DND-41 (cell line): ENCODE results near the gene DYDC1.

ENCODE experiments used
- ATAC-seq: fragments of 200-7000 bp; cut with Tn5 transposase; 3 replicates; pipeline ENCODE4 v1.9.1; 2021; ENCODE audit warnings: low read depth; ENCODE audit not compliant: insufficient read depth
- DNase-seq: peaks from one replicate; pipeline ENCODE4 v3.0.0-alpha.2; 2020
- H2AFZ ChIP-seq: 2 replicates; pipeline ENCODE4 v1.6.0; 2012; ENCODE audit warnings: low read depth, low read length
- H3K27ac ChIP-seq: 2 replicates; pipeline ENCODE4 v1.5.1; 2012; ENCODE audit warnings: low read length, inconsistent platforms
- H3K27me3 ChIP-seq: fragments of 200-600 bp; sonication (generic); 2 replicates; pipeline ENCODE4 v1.6.0; 2012; ENCODE audit warnings: low read length, mild to moderate bottlenecking, inconsistent platforms; ENCODE audit not compliant: insufficient read depth, poor library complexity
- H3K36me3 ChIP-seq: 2 replicates; pipeline ENCODE4 v1.5.1; 2012; ENCODE audit warnings: low read length, inconsistent platforms; ENCODE audit not compliant: insufficient read depth
- H3K4me1 ChIP-seq: 2 replicates; pipeline ENCODE4 v1.5.1; 2012; ENCODE audit warnings: mild to moderate bottlenecking, low read length; ENCODE audit not compliant: insufficient read depth
- H3K4me2 ChIP-seq: 2 replicates; pipeline ENCODE4 v1.6.0; 2012; ENCODE audit warnings: mild to moderate bottlenecking, moderate library complexity, low read length, inconsistent platforms; ENCODE audit not compliant: insufficient read depth
- H3K4me3 ChIP-seq, 2 experiments: fragments of 200-600 bp in 1 of 2; shearing (Covaris generic) in 1 of 2; 2 replicates each; pipeline ENCODE4 v1.5.1; 2012 to 2016; ENCODE audit warnings: inconsistent platforms in 2 of 2, low read length in 2 of 2, mild to moderate bottlenecking in 2 of 2, low read depth in 1 of 2, moderate library complexity in 1 of 2
- H3K79me2 ChIP-seq: 2 replicates; pipeline ENCODE4 v1.6.0; 2012; ENCODE audit warnings: low read length, inconsistent platforms; ENCODE audit not compliant: insufficient read depth
- H3K9ac ChIP-seq: 2 replicates; pipeline ENCODE4 v1.6.0; 2012; ENCODE audit warnings: low read depth, mild to moderate bottlenecking, inconsistent platforms, low read length, moderate library complexity
- H3K9me3 ChIP-seq: 2 replicates; pipeline ENCODE4 v1.5.1; 2012; ENCODE audit warnings: low read length, moderate library complexity, mild to moderate bottlenecking, inconsistent platforms; ENCODE audit not compliant: insufficient read depth, severe bottlenecking
- H4K20me1 ChIP-seq: 2 replicates; pipeline ENCODE4 v1.6.0; 2012; ENCODE audit warnings: low read length; ENCODE audit not compliant: insufficient read depth
- EZH2 ChIP-seq: IDR thresholded peaks from 3 replicates; pipeline ENCODE4 v1.6.1; 2012; ENCODE audit warnings: borderline replicate concordance, low read depth, mild to moderate bottlenecking, moderate library complexity, low read length, inconsistent platforms; ENCODE audit not compliant: severe bottlenecking
- TF ChIP-seq, protein P1 (sequence below): IDR thresholded peaks from 2 replicates; pipeline ENCODE4 v1.5.1; 2012; ENCODE audit warnings: borderline replicate concordance, low read length, moderate library complexity, mild to moderate bottlenecking; ENCODE audit not compliant: poor library complexity, severe bottlenecking; ENCODE audit errors: extremely low read depth

Gene DYDC1

DNA sequence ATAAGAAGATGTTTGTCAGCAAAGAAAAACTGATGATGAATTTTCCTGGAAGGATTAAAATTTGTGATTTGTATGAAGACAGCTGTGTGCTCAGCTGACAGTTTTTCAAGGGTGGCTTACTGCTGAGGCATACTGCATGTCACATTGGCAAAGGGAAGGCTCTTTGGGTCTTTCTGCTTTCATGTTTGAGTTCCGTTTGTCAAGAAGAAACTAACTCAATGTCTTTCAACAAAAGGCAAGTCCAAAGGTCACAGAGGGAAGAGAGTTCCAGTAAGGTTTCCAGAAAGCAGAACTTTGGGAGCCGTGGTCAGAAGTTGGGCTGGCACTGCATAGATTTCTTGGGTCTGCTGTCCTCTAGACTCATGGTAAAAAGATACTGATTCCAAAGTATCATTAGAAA, 16.9 kb upstream of the DYDC1 start:
- Histone ChIP-seq H3K4me3 (no peak overlapping the region), H3K4me2 (no peak overlapping the region), H3K79me2 (no peaks in the 10 kb centered on the region), H4K20me1 (no peaks in the 10 kb centered on the region), H2AFZ (no peak overlapping the region), H3K27ac (no peak overlapping the region), H3K27me3 (peaks cover 4% of the 10 kb centered on the region), H3K36me3 (no peaks in the 10 kb centered on the region), H3K9me3 (no peaks in the 10 kb centered on the region), H3K4me1 (no peaks in the 10 kb centered on the region), H3K9ac (no peak overlapping the region)
- TF ChIP-seq, protein P1, sequence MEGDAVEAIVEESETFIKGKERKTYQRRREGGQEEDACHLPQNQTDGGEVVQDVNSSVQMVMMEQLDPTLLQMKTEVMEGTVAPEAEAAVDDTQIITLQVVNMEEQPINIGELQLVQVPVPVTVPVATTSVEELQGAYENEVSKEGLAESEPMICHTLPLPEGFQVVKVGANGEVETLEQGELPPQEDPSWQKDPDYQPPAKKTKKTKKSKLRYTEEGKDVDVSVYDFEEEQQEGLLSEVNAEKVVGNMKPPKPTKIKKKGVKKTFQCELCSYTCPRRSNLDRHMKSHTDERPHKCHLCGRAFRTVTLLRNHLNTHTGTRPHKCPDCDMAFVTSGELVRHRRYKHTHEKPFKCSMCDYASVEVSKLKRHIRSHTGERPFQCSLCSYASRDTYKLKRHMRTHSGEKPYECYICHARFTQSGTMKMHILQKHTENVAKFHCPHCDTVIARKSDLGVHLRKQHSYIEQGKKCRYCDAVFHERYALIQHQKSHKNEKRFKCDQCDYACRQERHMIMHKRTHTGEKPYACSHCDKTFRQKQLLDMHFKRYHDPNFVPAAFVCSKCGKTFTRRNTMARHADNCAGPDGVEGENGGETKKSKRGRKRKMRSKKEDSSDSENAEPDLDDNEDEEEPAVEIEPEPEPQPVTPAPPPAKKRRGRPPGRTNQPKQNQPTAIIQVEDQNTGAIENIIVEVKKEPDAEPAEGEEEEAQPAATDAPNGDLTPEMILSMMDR, result no peak
- no peak for TF ChIP-seq EZH2
- ATAC-seq (no peak), DNase-seq (no peak)

DNA sequence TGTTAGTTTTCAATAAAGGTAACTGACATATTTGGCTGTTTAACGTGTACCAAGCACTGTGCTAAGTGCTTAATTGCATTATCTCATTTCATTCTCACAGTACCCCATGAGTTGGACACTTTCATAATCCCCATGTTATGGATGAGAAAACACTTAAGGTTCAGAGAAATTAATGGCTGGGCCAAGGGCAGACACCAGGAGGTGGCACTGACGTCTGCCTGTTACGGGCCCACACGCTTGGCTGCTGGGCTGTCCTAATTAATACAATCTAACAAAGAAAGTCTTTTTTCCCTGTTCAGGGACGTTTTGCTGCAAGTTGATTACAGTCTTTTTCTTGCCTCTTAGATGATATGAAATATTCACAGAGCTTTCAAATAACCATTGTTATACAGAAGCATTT, 16.1 kb upstream of the DYDC1 start:
- no peak overlapping the region for H3K4me3 ChIP-seq
- no peaks in the 10 kb centered on the region for H3K4me1 ChIP-seq
- no peak overlapping the region for H3K4me2 ChIP-seq
- no peak overlapping the region for H3K27ac ChIP-seq
- H4K20me1 ChIP-seq, result no peaks in the 10 kb centered on the region
- H2AFZ ChIP-seq, result no peak overlapping the region
- ATAC-seq (no peak), DNase-seq (no peak)
- H3K79me2 ChIP-seq, result no peaks in the 10 kb centered on the region
- H3K9me3 ChIP-seq, result peaks cover 1% of the 10 kb centered on the region
- TF ChIP-seq EZH2, result no peak
- TF ChIP-seq, protein P1, result no peak
- no peak overlapping the region for H3K9ac ChIP-seq
- H3K36me3 ChIP-seq, result no peaks in the 10 kb centered on the region
- peaks cover 4% of the 10 kb centered on the region for H3K27me3 ChIP-seq

DNA sequence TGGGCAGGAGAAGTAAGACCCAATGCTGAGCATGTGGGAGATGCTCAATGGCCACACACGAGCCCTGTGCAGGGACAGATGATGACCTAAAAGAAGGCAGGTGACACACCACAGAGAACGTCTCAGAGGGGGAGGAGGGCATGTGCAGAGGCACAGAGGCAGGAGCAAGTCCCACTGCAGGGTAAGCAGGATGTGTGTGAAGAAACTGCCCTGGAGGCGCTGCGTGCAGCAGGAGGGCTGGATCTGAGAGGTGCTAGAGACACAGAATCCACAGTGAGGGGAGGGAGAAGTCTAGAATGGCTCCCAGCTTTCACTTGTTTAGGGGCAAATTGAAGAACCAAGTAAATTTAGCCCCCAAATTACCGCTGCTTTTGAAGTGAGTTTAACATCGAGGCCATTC, 14.9 kb upstream of the DYDC1 start:
- H3K79me2 ChIP-seq, result no peaks in the 10 kb centered on the region
- H3K27me3 ChIP-seq, result peaks cover 4% of the 10 kb centered on the region
- no peak overlapping the region for H3K9ac ChIP-seq
- H3K27ac ChIP-seq, result no peak overlapping the region
- H2AFZ ChIP-seq, result no peak overlapping the region
- no peak overlapping the region for H3K4me2 ChIP-seq
- H3K9me3 ChIP-seq, result peaks cover 12% of the 10 kb centered on the region
- TF ChIP-seq EZH2, result no peak
- TF ChIP-seq, protein P1, result no peak
- H3K36me3 ChIP-seq, result no peaks in the 10 kb centered on the region
- no peaks in the 10 kb centered on the region for H3K4me1 ChIP-seq
- H3K4me3 ChIP-seq, result no peak overlapping the region
- no peak for ATAC-seq
- no peak for DNase-seq
- H4K20me1 ChIP-seq, result no peaks in the 10 kb centered on the region

DNA sequence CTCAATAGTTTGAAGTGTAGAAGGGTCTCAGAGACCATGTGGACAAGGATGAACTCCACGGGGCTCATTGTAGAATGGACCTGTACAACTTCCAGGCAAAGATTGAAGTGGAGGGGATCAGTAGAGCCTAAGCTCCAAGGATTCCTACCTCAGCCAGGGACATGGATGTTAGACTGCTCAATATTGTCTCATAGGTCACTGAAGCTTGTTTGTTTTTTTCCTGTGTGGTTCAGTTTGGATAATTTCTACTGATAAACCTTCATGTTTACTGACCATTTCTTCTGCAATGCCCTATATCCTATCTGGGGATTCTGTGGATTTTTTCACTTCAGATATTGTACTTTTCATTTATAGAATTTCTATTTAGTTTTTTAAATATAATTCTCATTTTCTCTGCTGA, 9.0 kb upstream of the DYDC1 start:
- ATAC-seq (no peak), DNase-seq (no peak)
- no peak overlapping the region for H2AFZ ChIP-seq
- no peaks in the 10 kb centered on the region for H4K20me1 ChIP-seq
- TF ChIP-seq, protein P1, result no peak
- TF ChIP-seq EZH2, result no peak
- H3K27me3 ChIP-seq, result no peaks in the 10 kb centered on the region
- peaks cover 12% of the 10 kb centered on the region for H3K9me3 ChIP-seq
- H3K9ac ChIP-seq, result no peak overlapping the region
- no peak overlapping the region for H3K4me2 ChIP-seq
- no peak overlapping the region for H3K27ac ChIP-seq
- no peaks in the 10 kb centered on the region for H3K79me2 ChIP-seq
- no peaks in the 10 kb centered on the region for H3K4me1 ChIP-seq
- H3K36me3 ChIP-seq, result no peaks in the 10 kb centered on the region
- H3K4me3 ChIP-seq, result no peak overlapping the region
